Measurements from ENCODE around the gene SASH1.

DNA sequence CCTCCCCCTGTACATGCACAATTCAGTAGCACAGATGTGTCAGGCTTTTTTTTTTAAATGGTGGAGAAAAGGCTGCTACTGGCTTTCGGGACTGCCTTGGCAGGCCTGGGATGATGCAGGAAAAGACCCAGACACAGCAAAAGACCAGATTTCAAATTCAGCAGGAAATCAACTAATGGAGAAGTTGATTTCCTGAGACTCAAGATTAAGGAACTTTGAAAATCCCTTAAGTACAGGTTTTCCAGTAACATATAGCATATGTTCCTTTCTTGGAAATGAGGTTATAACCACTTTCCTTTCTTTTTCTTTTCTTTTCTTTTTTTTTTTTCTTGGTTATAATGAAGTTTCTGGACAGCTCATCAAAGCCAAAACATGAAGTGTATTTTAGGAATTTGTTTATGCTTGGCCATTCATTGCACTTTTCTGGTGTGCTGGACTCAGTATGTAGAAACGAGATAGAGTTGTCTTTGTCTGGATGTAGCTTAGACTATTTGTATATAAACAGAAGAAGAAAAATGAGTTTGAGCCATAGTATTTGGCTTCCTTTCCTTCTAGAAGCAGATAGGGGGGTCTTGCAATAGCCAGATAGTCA lies 119.4 kb downstream of the SASH1 start:
- TF ChIP-seq EZH2phosphoT487 (IDR thresholded peaks at IDR 0.05; ENCODE audit: insufficient read depth, low read depth) (no peak), EZH2 (IDR thresholded peaks at IDR 0.05; ENCODE audit: insufficient read depth, poor library complexity, severe bottlenecking) (no peak)

All from GM23248 (cell line).